RPMI7951 (cell line): ENCODE measurements around the gene KL. TPM values are rescaled to one million over a fixed set of nuclear protein-coding genes. Genes with fewer than 3 reads are reported as not detected.

Experiments
- DNase-seq: peaks from one replicate; pipeline ENCODE4 v3.0.0-alpha.2; 2012; ENCODE audit warnings: low read depth
- total RNA-seq: library from RNA; depleted of rRNA; stranded (reverse); fragments of >200 nt; shearing (Covaris generic); gene quantifications from 2 replicates; pipeline ENCODE4 v1.2.3, GENCODE V29; 2014; rRNA removed

KL gene
- not detected in 2 replicates for total RNA-seq

- DNase-seq: no peak
Observed at GRCh38 chr13:33016414-33017322, at the start of gene KL. TSS of gene KL (plus strand) at chr13:33016423. CDS start at chr13:33016441, 18 bp downstream.

GRCh38 chr13:32967584-32968182 is 48.5 kb upstream of the KL start:
- no peak for DNase-seq

GRCh38 chr13:32968316-32968715 is 47.9 kb upstream of the KL start:
- no peak for DNase-seq

GRCh38 chr13:32968793-32969192 is 47.4 kb upstream of the KL start:
- no peak for DNase-seq

GRCh38 chr13:32969516-32969941 is 46.7 kb upstream of the KL start:
- DNase-seq: no peak

- DNase-seq: no peak
Observed at GRCh38 chr13:32976056-32976805, 40.0 kb upstream of the KL start.

- DNase-seq: no peak
Observed at GRCh38 chr13:32976912-32977311, 39.3 kb upstream of the KL start.

GRCh38 chr13:32977321-32977720 is 38.9 kb upstream of the KL start:
- DNase-seq: no peak

- DNase-seq: no peak
Observed at GRCh38 chr13:32978278-32978677, 37.9 kb upstream of the KL start.

GRCh38 chr13:32983058-32983457 is 33.2 kb upstream of the KL start:
- no peak for DNase-seq

GRCh38 chr13:32984857-32985626 is 31.2 kb upstream of the KL start:
- DNase-seq: peak; percentile 49

- DNase-seq: no peak
Observed at GRCh38 chr13:32986552-32986951, 29.7 kb upstream of the KL start.

GRCh38 chr13:32987462-32987861 is 28.8 kb upstream of the KL start:
- no peak for DNase-seq

- DNase-seq: peak; percentile 6
Observed at GRCh38 chr13:32988608-32989289, 27.5 kb upstream of the KL start.

GRCh38 chr13:32989290-32989667 is 26.9 kb upstream of the KL start:
- no peak for DNase-seq

- no peak for DNase-seq
Observed at GRCh38 chr13:32989942-32990341, 26.3 kb upstream of the KL start.

- DNase-seq: no peak
Observed at GRCh38 chr13:32993145-32993544, 23.1 kb upstream of the KL start.

GRCh38 chr13:32997399-32997798 is 18.8 kb upstream of the KL start:
- no peak for DNase-seq

GRCh38 chr13:32998966-32999365 is 17.3 kb upstream of the KL start:
- DNase-seq: no peak

GRCh38 chr13:33000365-33000764 is 15.9 kb upstream of the KL start:
- no peak for DNase-seq

- no peak for DNase-seq
Observed at GRCh38 chr13:33003458-33004019, 12.7 kb upstream of the KL start.
